Measurements from ENCODE around the gene ZDHHC11B.
"Not testable (repeated sequence)": the region's sequence is repeated elsewhere in the genome, so short reads cannot be mapped to it uniquely, and the experiment has no call there.

Gene ZDHHC11B

DNA sequence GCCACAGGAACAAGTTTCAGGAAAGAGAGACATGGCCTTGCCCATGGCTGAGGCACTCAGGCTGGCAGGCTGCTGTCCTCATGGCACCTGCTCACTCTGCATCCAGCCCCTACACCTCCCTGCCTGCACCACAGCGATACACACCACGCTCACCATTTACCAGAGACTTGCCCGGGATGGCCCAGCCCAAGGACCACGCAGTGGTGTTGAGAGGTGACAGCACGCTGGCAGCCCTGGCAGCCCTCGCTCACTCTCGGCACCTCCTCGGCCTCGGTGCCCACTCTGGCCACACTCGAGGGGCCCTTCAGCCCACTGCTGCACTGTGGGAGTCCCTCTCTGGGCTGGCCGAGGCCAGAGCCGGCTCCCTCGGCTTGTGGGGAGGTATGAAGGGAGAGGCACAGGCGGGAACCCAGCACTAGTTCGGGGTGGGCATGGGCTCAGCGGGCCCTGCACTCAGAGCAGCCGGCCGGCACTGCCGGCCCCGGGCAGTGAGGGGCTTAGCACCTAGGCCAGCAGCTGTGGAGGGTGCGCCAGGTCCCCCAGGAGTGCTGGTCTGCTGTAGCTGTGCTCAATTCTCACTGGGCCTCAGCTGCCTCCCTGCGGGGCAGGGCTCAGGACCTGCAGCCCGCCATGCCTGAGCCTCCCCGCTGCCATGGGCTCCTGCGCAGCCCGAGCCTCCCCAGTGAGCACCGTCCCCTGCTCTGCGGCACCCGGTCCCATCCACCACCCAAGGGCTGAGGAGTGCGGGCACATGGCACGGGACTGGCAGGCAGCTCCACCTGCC lies 20.3 kb downstream of the ZDHHC11B start:
- Mint-ChIP-seq H3K4me3 (no peak overlapping the region), H3K27ac (no peak overlapping the region), H3K27me3 (no peaks in the 10 kb centered on the region), H3K36me3 (no peaks in the 10 kb centered on the region), H3K9me3 (ENCODE audit: low read depth) (no peaks in the 10 kb centered on the region), H3K4me1 (ENCODE audit: low read depth) (peaks cover 2% of the 10 kb centered on the region)

DNA sequence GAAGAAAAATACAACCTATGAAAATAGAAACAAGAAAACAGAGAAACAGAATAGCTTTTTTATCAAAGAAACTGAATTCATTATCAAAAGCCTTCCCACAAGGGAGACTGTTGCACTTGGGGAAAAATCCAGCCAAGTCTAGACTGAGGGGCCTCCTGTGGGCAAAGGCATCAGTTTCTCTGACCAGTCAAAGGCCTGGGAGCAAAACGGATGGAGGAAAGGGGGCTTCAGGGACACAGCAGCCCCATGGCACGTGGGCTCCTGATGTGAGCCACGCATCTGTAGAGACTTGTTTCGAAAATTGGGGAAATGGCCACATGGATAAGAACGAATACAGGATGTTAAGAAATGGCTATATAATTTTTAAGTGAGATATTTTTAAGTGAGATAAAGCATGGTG lies 21.1 kb downstream of the ZDHHC11B start:
- Mint-ChIP-seq H3K27me3 (no peaks in the 10 kb centered on the region), H3K36me3 (no peaks in the 10 kb centered on the region), H3K4me1 (ENCODE audit: low read depth) (peaks cover 7% of the 10 kb centered on the region), H3K9me3 (ENCODE audit: low read depth) (no peaks in the 10 kb centered on the region), H3K27ac (no peak overlapping the region), H3K4me3 (no peak overlapping the region)

DNA sequence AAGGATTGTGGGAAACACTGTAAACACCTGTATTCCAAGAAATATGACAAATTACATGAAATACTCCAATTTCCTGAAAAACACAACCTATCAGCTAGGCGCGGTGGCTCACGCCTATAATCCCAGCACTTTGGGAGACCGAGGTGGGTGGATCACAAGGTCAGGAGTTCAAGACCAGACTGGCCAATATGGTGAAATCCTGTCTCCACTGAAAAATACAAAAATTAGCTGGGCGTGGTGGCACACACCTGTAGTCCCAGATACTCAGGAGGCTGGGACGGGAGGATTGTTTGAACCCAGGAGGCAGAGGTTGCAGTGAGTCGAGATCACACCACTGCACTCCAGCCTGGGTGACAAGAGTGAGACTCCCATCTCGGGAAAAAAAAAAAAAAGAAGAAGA lies 21.5 kb downstream of the ZDHHC11B start:
- H3K9me3 Mint-ChIP-seq (ENCODE audit: low read depth); H3K4me1 Mint-ChIP-seq (ENCODE audit: low read depth); H3K27me3 Mint-ChIP-seq; H3K4me3 Mint-ChIP-seq; H3K27ac Mint-ChIP-seq; H3K36me3 Mint-ChIP-seq: not testable (repeated sequence)

DNA sequence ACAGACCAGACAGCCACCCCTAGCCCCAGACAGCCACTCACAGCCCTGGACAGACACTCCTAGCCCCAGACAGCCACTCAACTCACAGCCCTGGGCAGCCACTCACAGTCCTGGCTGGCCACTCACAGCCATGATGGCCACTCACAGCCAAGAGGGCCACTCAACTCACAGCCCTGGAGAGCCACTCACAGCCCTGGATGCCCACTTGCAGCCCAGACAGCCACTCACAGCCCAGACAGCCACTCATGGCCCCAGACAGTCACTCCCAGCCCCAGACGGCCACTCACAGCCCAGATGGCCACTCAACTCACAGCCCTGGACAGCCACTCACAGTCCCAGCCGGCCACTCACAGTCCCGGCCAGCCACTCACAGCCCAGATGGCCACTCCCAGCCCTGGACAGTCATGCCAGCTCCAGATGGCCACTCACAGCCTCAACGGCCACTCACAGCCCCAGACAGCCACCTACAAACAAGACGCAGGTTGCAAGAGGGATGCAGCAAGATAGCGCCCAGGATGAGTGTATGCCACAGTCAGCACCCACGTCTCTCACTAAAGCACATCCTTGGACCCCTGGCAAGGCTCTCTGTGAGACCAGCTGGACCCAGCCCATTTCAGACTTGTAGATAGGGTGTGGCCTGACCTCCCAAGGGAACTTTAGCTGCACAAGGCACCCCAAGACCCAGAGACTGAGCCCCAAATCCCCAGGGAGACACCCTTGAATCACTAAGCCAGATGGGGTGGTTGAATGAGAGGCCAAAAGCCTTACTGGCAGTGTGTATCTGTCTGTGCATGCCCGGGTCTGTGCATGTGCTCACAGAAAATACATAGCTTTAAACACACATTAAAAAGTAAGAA lies 22.4 kb downstream of the ZDHHC11B start:
- Mint-ChIP-seq H3K27ac (no peak overlapping the region), H3K27me3 (no peaks in the 10 kb centered on the region), H3K9me3 (ENCODE audit: low read depth) (no peaks in the 10 kb centered on the region), H3K4me3 (no peak overlapping the region), H3K36me3 (no peaks in the 10 kb centered on the region), H3K4me1 (ENCODE audit: low read depth) (peaks cover 14% of the 10 kb centered on the region)

DNA sequence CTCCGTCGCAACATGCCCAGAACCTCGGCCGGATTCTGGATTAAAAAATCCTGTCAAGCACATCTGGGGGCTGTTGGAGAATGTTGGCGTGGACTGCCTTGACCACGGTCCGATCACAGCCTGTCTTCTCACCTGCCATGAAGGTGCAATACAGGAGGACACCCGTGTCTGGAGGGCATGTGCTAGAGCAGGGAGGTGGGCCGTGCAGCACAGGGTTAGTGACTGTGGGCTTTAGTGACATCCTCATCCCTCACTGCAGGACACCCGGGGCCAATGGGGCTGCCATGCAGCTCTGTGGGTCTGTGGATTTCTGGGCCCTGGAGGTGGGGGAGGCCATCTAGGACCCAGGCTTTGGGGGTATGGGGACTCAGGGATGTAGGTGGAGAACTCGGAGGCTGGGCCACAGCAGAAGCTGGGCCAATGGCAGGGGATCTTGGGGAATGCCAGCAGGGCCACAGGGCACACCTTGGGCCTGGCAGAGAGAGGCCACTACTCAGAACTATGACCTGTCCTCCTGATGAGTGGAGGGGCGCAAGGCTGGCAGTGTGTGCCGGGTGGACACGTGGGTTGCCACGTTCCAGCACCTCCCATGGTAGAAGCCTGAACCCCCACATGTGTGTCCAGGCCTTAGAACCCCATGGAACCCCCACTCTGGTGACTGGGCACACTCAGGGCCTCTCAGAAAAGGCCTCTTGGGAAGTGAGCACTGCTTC lies 23.3 kb downstream of the ZDHHC11B start:
- no peaks in the 10 kb centered on the region for H3K27me3 Mint-ChIP-seq
- H3K27ac Mint-ChIP-seq = no peak overlapping the region
- peaks cover 14% of the 10 kb centered on the region for H3K4me1 Mint-ChIP-seq (ENCODE audit: low read depth)
- H3K36me3 Mint-ChIP-seq = no peaks in the 10 kb centered on the region
- H3K4me3 Mint-ChIP-seq = no peak overlapping the region
- no peaks in the 10 kb centered on the region for H3K9me3 Mint-ChIP-seq (ENCODE audit: low read depth)

DNA sequence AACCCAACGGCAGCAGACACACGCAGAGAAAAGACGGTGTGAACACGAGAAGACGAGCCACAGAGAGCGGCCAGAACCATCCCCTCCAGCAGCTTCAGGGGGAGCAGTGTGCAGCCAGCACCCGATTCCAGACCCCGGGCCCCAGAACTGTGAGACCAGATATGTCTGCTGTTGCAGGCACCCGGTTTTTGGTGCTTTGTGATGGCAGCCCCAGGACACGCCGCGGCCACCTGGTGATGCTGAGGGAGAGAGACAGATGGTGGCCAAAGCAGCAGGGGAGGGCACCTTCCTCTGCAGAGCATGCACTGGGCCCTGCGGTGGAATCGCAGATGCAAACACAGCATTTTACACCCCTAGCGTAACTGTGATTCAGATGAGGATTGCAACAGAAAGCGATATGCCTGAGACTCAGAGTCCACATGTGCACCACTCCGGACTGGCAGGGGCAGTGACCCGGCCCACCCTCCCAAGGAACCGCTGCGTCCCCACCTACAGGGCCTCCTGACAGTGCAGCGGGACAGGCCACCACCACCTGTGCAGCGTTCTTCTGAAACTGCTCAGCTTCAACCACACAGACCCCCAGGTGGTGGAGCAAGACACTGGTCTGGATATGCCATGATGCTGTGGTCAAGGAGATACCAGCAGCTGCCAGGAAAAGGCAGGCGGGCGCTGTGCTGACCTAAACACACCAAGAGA lies 24.0 kb downstream of the ZDHHC11B start:
- H3K9me3 Mint-ChIP-seq (ENCODE audit: low read depth) = no peaks in the 10 kb centered on the region
- H3K27ac Mint-ChIP-seq = no peak overlapping the region

DNA sequence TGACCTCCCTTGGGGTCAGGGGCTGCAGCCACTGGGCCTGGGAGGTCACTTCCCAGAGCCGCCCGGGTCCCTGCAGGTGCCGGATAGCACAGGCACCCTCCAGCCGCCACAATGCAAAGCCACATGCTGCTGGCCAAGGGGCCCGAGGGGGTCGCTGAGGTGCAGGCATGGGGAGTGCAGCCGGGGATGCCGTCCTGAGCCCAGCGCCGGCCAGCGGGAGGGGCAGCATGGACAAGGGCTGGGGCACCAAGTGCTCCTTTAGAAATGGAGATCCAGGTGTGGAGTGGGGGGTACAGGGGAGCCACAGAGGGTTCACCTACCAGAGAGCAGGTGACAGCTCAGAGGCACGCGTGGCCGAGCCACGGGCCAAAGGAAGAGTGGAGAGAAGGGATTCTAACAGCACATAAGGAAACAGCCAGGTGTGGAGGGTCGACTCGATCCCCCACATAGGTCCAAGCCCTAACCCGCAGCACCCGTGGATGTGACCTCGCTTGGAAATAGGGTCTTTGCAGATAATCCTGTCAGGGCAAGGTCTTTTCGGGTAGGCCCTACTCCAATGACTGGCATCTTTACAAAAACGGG lies 24.7 kb downstream of the ZDHHC11B start:
- no peaks in the 10 kb centered on the region for H3K36me3 Mint-ChIP-seq
- no peaks in the 10 kb centered on the region for H3K9me3 Mint-ChIP-seq (ENCODE audit: low read depth)
- H3K27ac Mint-ChIP-seq = no peak overlapping the region
- peaks cover 14% of the 10 kb centered on the region for H3K4me1 Mint-ChIP-seq (ENCODE audit: low read depth)
- H3K4me3 Mint-ChIP-seq = no peak overlapping the region
- H3K27me3 Mint-ChIP-seq = no peaks in the 10 kb centered on the region

More for the DNA sequence above, 24.0 kb downstream of the ZDHHC11B start:
- Mint-ChIP-seq H3K4me3 (no peak overlapping the region), H3K4me1 (ENCODE audit: low read depth) (peaks cover 14% of the 10 kb centered on the region), H3K27me3 (no peaks in the 10 kb centered on the region), H3K36me3 (no peaks in the 10 kb centered on the region)

DNA sequence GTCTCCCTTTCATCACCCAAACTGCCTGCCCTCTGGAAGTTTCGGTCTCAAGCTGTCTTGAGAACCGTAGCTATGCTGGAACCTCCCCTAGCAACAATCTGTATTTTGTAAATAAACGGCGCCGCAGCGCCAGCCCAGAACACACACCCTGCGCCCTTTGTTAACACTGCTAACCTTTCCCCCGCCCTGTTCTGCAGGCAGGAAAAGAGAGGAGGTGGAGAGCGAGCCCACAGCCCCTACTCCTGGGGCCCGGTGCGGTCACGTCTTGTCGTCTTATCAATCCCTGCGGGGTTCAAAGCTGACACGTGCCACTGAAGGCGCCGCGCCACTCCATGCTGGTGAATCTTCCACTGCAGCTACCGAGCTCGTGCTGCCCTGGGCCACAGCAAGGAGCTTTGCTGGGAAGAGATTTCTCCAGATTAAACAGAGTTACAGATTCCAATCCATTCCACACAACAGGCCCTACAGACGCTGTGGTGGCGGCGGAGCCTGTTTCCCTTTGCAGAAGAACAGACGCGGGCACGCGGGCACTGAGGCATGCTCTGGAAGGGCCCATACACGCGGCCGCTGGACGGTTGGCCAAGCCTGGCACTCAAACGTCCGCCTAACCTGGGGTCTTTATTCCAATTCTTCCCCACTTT lies 25.3 kb downstream of the ZDHHC11B start:
- H3K27ac Mint-ChIP-seq = no peak overlapping the region
- no peaks in the 10 kb centered on the region for H3K9me3 Mint-ChIP-seq (ENCODE audit: low read depth)
- peaks cover 14% of the 10 kb centered on the region for H3K4me1 Mint-ChIP-seq (ENCODE audit: low read depth)
- H3K4me3 Mint-ChIP-seq = peak overlapping the region; percentile 40
- no peaks in the 10 kb centered on the region for H3K36me3 Mint-ChIP-seq
- peaks cover 1% of the 10 kb centered on the region for H3K27me3 Mint-ChIP-seq

DNA sequence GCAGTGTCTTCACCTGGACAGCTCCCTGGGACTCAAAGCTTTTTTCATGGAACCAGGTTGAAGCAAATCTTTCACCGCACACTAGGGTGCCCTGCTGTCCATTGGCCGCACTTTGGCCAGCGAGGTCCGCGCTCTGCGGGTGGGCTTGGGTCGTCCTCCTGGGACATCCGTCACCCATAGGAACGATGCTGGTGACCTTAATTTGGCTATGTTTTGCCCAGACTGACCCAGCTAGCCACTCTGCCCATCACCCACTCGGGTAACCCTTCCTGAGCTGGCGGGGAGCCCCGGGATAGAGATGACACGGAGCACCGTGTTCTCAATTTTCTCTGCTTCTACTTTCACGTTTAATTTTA lies 25.9 kb downstream of the ZDHHC11B start:
- Mint-ChIP-seq H3K36me3 (no peaks in the 10 kb centered on the region), H3K27me3 (peaks cover 2% of the 10 kb centered on the region), H3K9me3 (ENCODE audit: low read depth) (no peaks in the 10 kb centered on the region), H3K4me3 (peak overlapping the region; percentile 40), H3K27ac (no peak overlapping the region), H3K4me1 (ENCODE audit: low read depth) (peaks cover 14% of the 10 kb centered on the region)

DNA sequence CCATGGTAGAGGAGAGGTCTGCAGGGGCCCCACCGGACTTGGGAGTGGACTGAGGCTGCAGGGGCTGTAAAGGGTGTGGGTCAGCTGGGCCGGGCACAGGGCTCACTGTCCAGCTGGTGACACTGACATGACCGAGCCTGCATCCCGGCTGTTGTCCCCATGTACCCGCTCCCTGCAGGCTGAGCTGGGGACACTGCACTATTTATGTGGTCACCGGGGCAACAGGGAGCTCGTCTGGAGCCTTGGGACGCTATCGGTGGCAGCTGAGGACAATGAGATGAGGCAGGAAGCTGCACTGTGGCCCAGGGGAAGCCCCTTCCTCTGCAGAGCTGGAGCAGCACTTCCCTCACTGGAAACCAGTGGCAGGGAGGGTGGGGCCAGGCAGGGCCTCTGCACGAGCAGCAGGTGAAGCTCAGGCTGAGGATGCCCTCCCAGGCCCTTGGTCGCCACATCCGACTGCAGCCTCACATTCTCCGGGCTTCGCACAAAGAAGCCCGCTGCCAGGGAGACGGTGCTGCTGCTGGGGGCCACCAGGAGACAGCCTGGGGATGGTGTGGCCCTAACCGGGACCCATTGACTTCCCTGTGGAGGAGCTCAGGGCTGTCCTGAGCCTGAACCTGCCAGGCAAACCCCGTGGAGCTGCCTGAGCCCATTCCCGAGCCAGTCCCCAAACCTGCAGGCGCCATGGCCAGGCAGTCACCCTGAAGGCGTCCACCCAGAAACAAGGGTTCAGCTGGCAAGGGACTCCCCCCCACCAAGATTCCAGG lies 26.4 kb downstream of the ZDHHC11B start:
- Mint-ChIP-seq H3K36me3 (no peaks in the 10 kb centered on the region), H3K4me1 (ENCODE audit: low read depth) (peaks cover 14% of the 10 kb centered on the region), H3K27ac (no peak overlapping the region)

DNA sequence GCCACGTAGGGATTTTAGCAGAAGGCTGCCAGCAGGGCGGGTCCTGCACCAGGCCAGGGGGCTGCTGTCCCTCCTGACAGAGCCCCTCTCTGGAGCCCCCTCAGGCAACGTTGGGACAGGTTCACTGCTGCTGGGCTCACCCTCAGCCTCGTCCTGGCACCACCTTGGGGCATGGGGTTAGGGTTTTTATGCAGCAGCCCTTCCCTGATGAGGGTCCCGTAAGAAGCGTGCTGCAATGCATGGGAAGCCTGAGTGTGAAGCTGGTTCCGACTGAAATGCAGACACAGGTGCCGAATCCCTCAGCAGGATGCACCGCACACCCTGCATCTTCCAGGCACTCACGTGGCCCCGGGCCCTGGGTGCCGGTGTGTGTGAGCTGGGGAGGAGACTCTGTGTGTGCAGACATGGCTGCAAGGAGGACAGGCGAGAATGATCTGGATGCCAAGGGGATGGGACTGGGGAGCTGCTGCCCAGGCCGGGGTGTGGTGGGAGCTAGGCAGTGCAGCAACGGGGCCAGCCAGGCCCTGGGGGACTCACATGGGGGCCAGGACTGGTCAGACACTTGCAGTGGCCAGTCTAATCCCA lies 27.1 kb downstream of the ZDHHC11B start:
- Mint-ChIP-seq H3K27me3 (peaks cover 2% of the 10 kb centered on the region), H3K36me3 (no peaks in the 10 kb centered on the region), H3K4me1 (ENCODE audit: low read depth) (peaks cover 14% of the 10 kb centered on the region), H3K9me3 (ENCODE audit: low read depth) (no peaks in the 10 kb centered on the region), H3K27ac (no peak overlapping the region), H3K4me3 (no peak overlapping the region)

More for the DNA sequence above, 26.4 kb downstream of the ZDHHC11B start:
- Mint-ChIP-seq H3K27me3 (peaks cover 2% of the 10 kb centered on the region), H3K9me3 (ENCODE audit: low read depth) (no peaks in the 10 kb centered on the region), H3K4me3 (no peak overlapping the region)

DNA sequence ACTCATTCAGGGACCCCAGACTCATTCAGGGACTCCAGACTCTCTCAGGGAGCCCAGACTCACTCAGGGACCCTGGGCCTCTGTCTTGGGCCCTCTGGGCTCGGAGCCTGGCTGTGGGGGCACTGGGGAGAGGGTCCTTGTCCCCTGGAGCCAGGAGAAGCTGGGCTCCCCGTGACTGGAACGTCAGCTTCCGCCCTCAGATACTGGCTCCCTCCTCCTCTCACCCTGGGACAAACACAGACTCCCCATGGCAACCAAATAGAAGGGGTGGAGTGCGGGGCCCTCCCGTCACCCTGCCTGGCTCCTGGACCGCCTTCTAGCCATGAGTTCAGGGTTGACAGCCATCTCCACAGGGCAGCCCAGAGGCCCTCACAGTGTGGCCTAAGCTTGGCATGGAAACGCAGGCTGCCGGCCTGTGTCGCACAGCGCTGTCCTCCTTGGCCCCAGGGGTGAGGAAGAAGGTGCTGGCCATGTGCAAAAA lies 27.6 kb downstream of the ZDHHC11B start:
- H3K27ac Mint-ChIP-seq = no peak overlapping the region
- no peaks in the 10 kb centered on the region for H3K36me3 Mint-ChIP-seq
- peaks cover 2% of the 10 kb centered on the region for H3K27me3 Mint-ChIP-seq
- H3K4me3 Mint-ChIP-seq = no peak overlapping the region
- H3K4me1 Mint-ChIP-seq (ENCODE audit: low read depth) = peaks cover 14% of the 10 kb centered on the region
- H3K9me3 Mint-ChIP-seq (ENCODE audit: low read depth) = no peaks in the 10 kb centered on the region

DNA sequence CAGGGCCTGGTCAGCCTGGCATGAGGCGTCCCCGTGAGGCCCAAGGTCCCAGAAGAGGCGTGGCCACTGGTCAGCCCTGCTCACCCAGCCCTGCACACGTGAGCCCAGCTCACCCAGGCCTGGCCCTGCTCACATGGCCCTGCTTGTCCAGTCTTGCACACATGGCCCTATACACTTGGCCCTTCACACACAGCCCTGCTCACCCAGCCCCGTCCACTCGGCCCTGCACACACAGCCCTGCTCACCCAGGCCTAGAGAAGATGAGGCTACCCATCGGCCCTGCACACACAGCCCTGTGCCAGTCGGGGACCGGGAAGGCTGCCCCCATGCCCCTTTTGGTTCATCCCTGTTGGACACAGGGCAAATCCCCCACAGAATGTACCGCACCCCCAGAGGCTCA lies 28.4 kb downstream of the ZDHHC11B start:
- H3K27ac Mint-ChIP-seq = no peak overlapping the region
- H3K27me3 Mint-ChIP-seq = peaks cover 2% of the 10 kb centered on the region
- H3K36me3 Mint-ChIP-seq = no peaks in the 10 kb centered on the region
- H3K9me3 Mint-ChIP-seq (ENCODE audit: low read depth) = no peaks in the 10 kb centered on the region
- H3K4me3 Mint-ChIP-seq = no peak overlapping the region
- peaks cover 14% of the 10 kb centered on the region for H3K4me1 Mint-ChIP-seq (ENCODE audit: low read depth)
